HepG2 (cell line): Measurements from ENCODE around the gene SLC13A3. TPM values are rescaled to one million over a fixed set of nuclear protein-coding genes. Genes with fewer than 3 reads are reported as not detected.
A peak's percentile ranks its signal among the peaks of the same experiment; 100 is the strongest.

ENCODE experiments used
- CHD2 ChIP-seq: IDR thresholded peaks from 2 replicates; pipeline ENCODE4 v1.6.1; 2011; ENCODE audit warnings: low read depth, low read length, improper control_type of control experiment
- CREBL2 ChIP-seq: sonication (generic); formaldehyde crosslinking; IDR thresholded peaks from 2 replicates; pipeline ENCODE4 v1.8.1; 2023; ENCODE audit warnings: missing genetic modification reagents, mild to moderate bottlenecking, borderline replicate concordance
- HCFC1 ChIP-seq: fragments of 150-350 bp; IDR thresholded peaks from 2 replicates; pipeline ENCODE4 v1.6.1; 2014; ENCODE audit warnings: low read depth, low read length
- LCORL ChIP-seq, 2 experiments: fragments of 450-650 bp in 1 of 2; sonication (generic) in 1 of 2; formaldehyde crosslinking in 1 of 2; IDR thresholded peaks; 2 replicates each; pipeline versions ENCODE4 v1.5.0 to v1.6.1; 2017 to 2020; ENCODE audit warnings: antibody characterized with exemption in 1 of 2, missing genetic modification reagents in 1 of 2
- MYNN ChIP-seq: sonication (generic); formaldehyde crosslinking; IDR thresholded peaks from 2 replicates; pipeline ENCODE4 v1.4.0; 2020; ENCODE audit warnings: mild to moderate bottlenecking, low read depth, missing genetic modification reagents
- NFATC3 ChIP-seq: sonication (generic); formaldehyde crosslinking; IDR thresholded peaks from 2 replicates; pipeline ENCODE4 v1.5.1; 2020; ENCODE audit warnings: mild to moderate bottlenecking, missing genetic modification reagents
- PATZ1 ChIP-seq: sonication (generic); formaldehyde crosslinking; IDR thresholded peaks from 2 replicates; pipeline ENCODE4 v1.4.0; 2020; ENCODE audit warnings: missing genetic modification reagents
- SAP130 ChIP-seq: IDR thresholded peaks from 2 replicates; pipeline ENCODE4 v1.6.1; 2016; ENCODE audit warnings: low read depth
- SRSF9 ChIP-seq: fragments of 200-400 bp; formaldehyde crosslinking; IDR thresholded peaks from 2 replicates; pipeline ENCODE4 v1.6.1; 2018; ENCODE audit warnings: borderline replicate concordance, mild to moderate bottlenecking, low read depth, low read length; ENCODE audit not compliant: insufficient read depth, poor library complexity, severe bottlenecking
- ZBTB14 ChIP-seq: sonication (generic); formaldehyde crosslinking; IDR thresholded peaks from 2 replicates; pipeline ENCODE4 v1.4.0; 2020; ENCODE audit warnings: missing genetic modification reagents
- ZNF224 ChIP-seq: sonication (generic); formaldehyde crosslinking; IDR thresholded peaks from 2 replicates; pipeline ENCODE4 v1.5.0; 2020; ENCODE audit warnings: mild to moderate bottlenecking, missing genetic modification reagents
- ZNF234 ChIP-seq: sonication (generic); formaldehyde crosslinking; conservative IDR thresholded peaks from 2 replicates; pipeline ENCODE4 v1.5.1; 2020; ENCODE audit warnings: mild to moderate bottlenecking, missing genetic modification reagents
- ZNF720 ChIP-seq: sonication (generic); formaldehyde crosslinking; IDR thresholded peaks from 2 replicates; pipeline ENCODE4 v1.4.0; 2020; ENCODE audit warnings: missing genetic modification reagents
- ZNF790 ChIP-seq: sonication (generic); formaldehyde crosslinking; IDR thresholded peaks from 2 replicates; pipeline ENCODE4 v1.8.0; 2022; ENCODE audit warnings: missing genetic modification reagents, mild to moderate bottlenecking, borderline replicate concordance
- polyA plus RNA-seq, 8 experiments: library from polyadenylated mRNA; depleted of rRNA in 3 of 8; stranded (reverse) in 7 of 8; unstranded in 1 of 8; fragments of >200 nt; fragmentation: Illumina TruSeq in 4 of 8; extraction: Trizol in 4 of 8; gene quantifications; 2 replicates each; pipeline versions ENCODE4 v1.2.1 to v1.2.3, GENCODE V29; 2011 to 2016; ENCODE audit warnings: low read depth in 4 of 8, missing spikeins in 1 of 8, mixed read lengths in 1 of 8; ENCODE audit not compliant: insufficient read depth in 1 of 8
- total RNA-seq, 5 experiments: library from RNA; depleted of rRNA; stranded (reverse); fragments of >200 nt; fragmentation: Illumina TruSeq; extraction: Trizol; gene quantifications; 2 replicates each; pipeline ENCODE4 v1.2.3, GENCODE V29; 2016; ENCODE audit warnings: low read depth in 1 of 5
- TF ChIP-seq, protein P1 (sequence below): sonication (generic); formaldehyde crosslinking; IDR thresholded peaks from 2 replicates; pipeline ENCODE4 v1.5.0; 2020; ENCODE audit warnings: missing genetic modification reagents
- TF ChIP-seq, protein P2 (sequence below): sonication (generic); formaldehyde crosslinking; IDR thresholded peaks from 2 replicates; pipeline ENCODE4 v1.8.1; 2023; ENCODE audit warnings: mild to moderate bottlenecking, missing genetic modification reagents, borderline replicate concordance
- TF ChIP-seq, protein P3 (sequence below): sonication (generic); formaldehyde crosslinking; IDR thresholded peaks from 2 replicates; pipeline ENCODE4 v1.8.0; 2022; ENCODE audit warnings: mild to moderate bottlenecking, missing genetic modification reagents, moderate library complexity
- TF ChIP-seq, protein P4 (sequence below): sonication (generic); formaldehyde crosslinking; IDR thresholded peaks from 2 replicates; pipeline ENCODE4 v1.5.1; 2020; ENCODE audit warnings: missing genetic modification reagents, mild to moderate bottlenecking, borderline replicate concordance

SLC13A3 gene
- total and polyA plus RNA-seq, 2 of the 13 experiments (the other 11 are each of a cell fraction or from before 2014, with no cell fraction given): 66.5 to 76.0 TPM

- TF ChIP-seq, protein P1, sequence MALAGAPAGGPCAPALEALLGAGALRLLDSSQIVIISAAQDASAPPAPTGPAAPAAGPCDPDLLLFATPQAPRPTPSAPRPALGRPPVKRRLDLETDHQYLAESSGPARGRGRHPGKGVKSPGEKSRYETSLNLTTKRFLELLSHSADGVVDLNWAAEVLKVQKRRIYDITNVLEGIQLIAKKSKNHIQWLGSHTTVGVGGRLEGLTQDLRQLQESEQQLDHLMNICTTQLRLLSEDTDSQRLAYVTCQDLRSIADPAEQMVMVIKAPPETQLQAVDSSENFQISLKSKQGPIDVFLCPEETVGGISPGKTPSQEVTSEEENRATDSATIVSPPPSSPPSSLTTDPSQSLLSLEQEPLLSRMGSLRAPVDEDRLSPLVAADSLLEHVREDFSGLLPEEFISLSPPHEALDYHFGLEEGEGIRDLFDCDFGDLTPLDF (CRISPR knock-in tag): no peak
- TF ChIP-seq ZNF720 (CRISPR knock-in tag) (no peak), CREBL2 (CRISPR knock-in tag) (peak; percentile 15; the same call in 1 of the 2 replicates), CHD2 (no peak), ZNF234 (CRISPR knock-in tag) (no peak), MYNN (no peak), ZBTB14 (CRISPR knock-in tag) (no peak), ZNF790 (CRISPR knock-in tag) (no peak), NFATC3 (no peak), SRSF9 (no peak), SAP130 (CRISPR knock-in tag) (peak; percentile 79), LCORL (IDR thresholded peaks at IDR 0.05) (no peak), LCORL (CRISPR knock-in tag; IDR thresholded peaks at IDR 0.05) (0 out of 2 replicates have a peak, but pooled peaks have one; percentile 55), ZNF224 (CRISPR knock-in tag) (no peak), PATZ1 (CRISPR knock-in tag) (peak; percentile 44), HCFC1 (no peak)
- TF ChIP-seq, protein P2, sequence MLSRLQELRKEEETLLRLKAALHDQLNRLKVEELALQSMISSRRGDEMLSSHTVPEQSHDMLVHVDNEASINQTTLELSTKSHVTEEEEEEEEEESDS (CRISPR knock-in tag): no peak
- TF ChIP-seq, protein P3, sequence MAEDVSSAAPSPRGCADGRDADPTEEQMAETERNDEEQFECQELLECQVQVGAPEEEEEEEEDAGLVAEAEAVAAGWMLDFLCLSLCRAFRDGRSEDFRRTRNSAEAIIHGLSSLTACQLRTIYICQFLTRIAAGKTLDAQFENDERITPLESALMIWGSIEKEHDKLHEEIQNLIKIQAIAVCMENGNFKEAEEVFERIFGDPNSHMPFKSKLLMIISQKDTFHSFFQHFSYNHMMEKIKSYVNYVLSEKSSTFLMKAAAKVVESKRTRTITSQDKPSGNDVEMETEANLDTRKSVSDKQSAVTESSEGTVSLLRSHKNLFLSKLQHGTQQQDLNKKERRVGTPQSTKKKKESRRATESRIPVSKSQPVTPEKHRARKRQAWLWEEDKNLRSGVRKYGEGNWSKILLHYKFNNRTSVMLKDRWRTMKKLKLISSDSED (CRISPR knock-in tag): no peak
- TF ChIP-seq, protein P4, sequence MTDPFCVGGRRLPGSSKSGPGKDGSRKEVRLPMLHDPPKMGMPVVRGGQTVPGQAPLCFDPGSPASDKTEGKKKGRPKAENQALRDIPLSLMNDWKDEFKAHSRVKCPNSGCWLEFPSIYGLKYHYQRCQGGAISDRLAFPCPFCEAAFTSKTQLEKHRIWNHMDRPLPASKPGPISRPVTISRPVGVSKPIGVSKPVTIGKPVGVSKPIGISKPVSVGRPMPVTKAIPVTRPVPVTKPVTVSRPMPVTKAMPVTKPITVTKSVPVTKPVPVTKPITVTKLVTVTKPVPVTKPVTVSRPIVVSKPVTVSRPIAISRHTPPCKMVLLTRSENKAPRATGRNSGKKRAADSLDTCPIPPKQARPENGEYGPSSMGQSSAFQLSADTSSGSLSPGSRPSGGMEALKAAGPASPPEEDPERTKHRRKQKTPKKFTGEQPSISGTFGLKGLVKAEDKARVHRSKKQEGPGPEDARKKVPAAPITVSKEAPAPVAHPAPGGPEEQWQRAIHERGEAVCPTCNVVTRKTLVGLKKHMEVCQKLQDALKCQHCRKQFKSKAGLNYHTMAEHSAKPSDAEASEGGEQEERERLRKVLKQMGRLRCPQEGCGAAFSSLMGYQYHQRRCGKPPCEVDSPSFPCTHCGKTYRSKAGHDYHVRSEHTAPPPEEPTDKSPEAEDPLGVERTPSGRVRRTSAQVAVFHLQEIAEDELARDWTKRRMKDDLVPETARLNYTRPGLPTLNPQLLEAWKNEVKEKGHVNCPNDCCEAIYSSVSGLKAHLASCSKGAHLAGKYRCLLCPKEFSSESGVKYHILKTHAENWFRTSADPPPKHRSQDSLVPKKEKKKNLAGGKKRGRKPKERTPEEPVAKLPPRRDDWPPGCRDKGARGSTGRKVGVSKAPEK (CRISPR knock-in tag): no peak
Measured at GRCh38 chr20:46631212-46631869, 19.9 kb downstream of the SLC13A3 start (continued).
